Epidermal melanocyte (primary cell): Measurements from ENCODE around the gene CHEK2.
"Not testable (repeated sequence)": the region's sequence is repeated elsewhere in the genome, so short reads cannot be mapped to it uniquely, and the experiment has no call there.

Experiments used
- DNase-seq: peaks from one replicate; pipeline ENCODE4 v3.0.0; 2011; ENCODE audit warnings: low spot score; ENCODE audit not compliant: insufficient read length

CHEK2 gene

DNA sequence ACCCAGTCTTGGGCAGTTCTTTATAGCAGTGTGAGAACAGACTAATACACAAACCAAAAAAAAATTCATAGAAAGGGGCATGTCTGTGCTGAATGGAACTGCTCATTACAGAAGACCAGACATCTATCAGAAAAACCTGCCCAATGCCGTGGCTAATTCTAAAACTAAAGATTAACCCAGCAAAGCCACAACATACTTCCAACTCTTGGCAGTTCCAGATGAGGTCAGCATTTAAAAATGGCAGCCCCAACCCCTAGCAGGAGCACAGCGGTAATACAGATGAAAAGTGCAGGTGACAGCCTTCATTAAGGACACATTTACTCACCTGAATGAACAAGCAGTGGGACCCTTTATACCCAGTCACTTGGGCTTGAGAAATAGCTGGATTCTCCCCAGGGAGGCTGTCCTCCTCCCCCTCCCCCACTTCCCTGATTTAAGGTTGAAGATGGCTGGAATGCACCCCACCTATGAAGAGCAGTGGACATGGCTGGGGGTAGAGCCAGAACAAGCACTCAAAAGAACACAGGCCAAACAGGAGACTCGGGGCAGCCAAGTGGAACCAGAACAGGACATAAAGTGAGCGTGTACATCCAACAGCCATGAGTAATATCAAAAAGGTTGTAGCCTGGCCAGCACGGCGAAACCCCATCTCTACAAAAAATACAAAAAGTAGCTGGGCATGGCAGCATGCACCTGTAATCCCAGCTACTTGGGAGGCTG is 48.4 kb downstream of the CHEK2 start:
- not testable (repeated sequence) for DNase-seq

GRCh38 chr22:28689796-28690195 is 51.8 kb downstream of the CHEK2 start:
- not testable (repeated sequence) for DNase-seq

- not testable (repeated sequence) for DNase-seq
These were observed 58.7 kb downstream of the CHEK2 start for GRCh38 chr22:28682966-28683365.

DNA sequence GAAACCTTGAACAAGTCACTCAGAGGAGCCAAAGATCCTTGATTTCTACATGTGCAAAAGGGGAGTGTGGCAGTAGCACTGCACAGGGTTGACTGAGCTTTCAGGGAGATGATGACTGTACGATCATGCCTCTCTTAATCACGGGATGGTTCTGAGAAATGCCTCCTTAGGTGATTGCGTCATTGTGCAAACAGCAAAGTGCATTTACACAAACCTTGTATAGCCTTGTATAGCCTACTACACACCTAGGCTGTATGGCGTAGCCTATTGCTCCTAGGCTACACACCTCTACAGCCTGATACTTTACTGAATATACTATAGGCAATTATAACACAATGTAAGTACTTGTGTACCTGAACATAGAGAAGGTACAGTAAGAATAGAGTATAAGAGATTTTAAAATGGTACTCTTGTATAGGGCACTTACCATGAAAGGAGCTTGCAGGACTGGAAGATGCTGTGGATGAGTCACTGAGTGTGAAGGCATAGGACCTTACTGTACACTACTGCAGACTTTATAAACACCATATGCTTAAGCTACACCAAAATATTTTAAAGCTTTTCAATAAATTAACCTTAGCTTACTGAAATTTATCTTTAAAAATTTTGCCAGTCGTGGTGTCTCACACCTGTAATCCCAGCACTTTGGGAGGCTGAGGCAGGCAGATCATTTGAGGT is 60.7 kb downstream of the CHEK2 start:
- DNase-seq, result not testable (repeated sequence)

- peak; percentile 19 for DNase-seq
These were observed 61.9 kb downstream of the CHEK2 start, which contains the start of gene TTC28 for GRCh38 chr22:28679611-28680287. TTC28 (minus strand) TSS chr22:28679840; CDS start chr22:28679723, 117 bp downstream.

- DNase-seq, result not testable (repeated sequence)
These were observed 62.6 kb downstream of the CHEK2 start for GRCh38 chr22:28678778-28679610.

GRCh38 chr22:28678170-28678569 is 63.5 kb downstream of the CHEK2 start:
- DNase-seq, result not testable (repeated sequence)

GRCh38 chr22:28674121-28674563 is 67.5 kb downstream of the CHEK2 start:
- DNase-seq, result no peak

DNA sequence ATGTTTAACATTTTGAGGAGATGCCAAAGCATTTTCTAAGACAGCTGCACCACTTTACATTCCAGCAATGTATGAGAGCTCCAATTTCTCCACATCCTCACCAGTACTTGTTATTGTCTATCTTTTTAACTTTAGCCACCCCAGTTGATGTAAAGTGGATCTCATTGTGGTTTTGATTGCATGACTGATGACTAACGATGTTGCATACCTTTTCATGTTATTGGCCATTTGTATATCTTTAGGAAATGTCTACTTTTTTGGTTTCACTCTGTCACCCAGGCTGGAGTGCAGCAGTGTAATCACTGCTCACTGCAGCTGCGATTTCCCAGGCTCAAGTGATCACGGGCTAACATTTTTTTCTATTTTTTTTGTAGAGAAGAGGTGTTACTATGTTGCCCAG is 70.9 kb downstream of the CHEK2 start:
- DNase-seq, result no peak

DNA sequence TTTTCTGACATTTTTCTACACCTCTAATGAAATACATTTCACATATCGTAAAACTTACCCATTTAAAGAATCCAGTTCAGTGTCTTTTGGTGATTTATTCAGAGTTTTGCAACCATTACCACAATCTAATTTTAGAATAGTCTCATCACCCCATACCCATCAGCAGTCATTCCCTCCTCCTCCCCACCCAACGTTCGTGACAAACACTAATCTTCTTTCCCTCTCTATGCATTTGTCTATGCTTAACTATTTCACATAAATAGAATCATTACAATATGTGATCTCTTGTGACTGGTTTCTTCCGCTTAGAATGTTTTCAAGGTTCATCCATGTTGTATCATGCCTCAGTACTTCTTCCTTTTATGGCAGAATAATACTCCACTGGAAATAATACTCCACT is 71.5 kb downstream of the CHEK2 start:
- DNase-seq, result no peak

- DNase-seq, result no peak
These were observed 72.2 kb downstream of the CHEK2 start for GRCh38 chr22:28669387-28669786.

- DNase-seq, result not testable (repeated sequence)
These were observed 78.1 kb downstream of the CHEK2 start for GRCh38 chr22:28663569-28663942.

DNA sequence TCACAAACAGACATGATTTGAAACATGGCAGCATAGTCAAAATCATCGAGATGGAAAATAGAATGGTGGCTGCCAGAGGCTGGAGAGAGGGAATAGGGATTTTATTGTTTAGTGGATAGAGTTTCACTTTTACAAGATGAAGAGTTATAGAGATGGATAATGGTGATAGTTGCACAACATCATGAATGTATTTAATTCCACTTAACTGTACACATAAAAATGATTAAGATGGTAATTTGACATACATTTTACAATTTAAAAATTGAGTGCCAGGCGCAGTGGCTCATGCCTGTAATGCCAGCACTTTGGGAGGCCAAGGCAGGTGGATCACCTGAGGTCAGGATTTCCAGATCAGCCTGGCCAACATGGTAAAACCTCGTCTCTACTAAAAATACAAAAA is 83.2 kb downstream of the CHEK2 start:
- DNase-seq, result no peak

- DNase-seq, result no peak
These were observed 85.4 kb downstream of the CHEK2 start for GRCh38 chr22:28656181-28656580.

DNA sequence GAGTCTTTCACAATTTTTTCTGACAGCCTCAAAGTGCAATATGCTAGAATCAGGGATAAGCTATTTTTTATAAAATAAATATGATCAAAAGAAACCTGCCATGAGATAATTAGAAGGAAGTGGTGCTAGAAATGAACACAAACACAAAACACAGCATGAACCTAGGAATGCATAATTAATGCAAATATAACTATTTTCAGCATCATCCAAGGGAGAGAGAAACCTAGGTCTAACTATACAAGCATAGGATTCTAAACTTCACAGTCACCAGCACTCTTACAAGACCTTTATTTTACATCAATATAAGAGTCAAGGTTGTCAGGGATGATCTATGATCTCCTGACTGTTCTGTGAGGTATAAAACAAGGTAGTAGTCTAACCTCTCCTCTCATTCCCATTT is 91.2 kb downstream of the CHEK2 start:
- DNase-seq, result no peak

DNA sequence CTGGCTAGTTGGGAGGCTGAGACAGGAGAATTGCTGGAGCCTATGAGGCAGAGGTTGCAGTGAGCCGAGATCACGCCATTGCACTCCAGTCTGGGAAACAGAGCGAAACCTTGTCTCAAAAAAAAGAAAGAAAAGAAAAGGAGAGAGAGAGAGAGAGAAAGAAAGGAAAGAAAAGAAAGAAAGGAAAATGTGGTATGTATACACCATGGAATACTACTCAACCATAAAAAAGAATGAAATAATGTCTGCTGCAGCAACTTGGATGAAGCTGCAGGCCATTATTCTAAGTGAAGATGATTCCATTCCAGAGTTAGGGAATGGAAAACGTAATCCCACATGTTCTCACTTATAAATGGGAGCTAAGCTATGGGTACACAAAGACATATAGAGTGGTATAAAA is 92.8 kb downstream of the CHEK2 start:
- DNase-seq, result no peak

DNA sequence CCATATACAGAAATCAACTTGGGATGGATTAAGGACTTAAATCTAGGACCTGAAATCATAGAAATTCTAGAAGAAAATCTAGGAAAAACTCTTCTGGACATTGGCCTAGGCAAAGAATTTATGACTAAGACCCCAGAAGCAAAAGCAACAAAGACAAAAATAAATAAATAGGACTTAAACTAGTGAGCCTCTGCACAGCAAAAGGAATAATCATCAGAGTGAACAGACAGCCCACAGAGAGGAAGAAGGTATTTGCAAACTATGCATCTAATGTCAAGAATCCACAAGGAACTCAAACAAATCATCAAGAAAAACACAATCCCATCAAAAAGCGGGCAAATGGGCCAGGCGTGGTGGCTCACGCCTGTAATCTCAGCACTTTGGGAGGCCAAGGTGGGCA is 94.4 kb downstream of the CHEK2 start:
- no peak for DNase-seq

GRCh38 chr22:28639321-28639720 is 102.3 kb downstream of the CHEK2 start:
- no peak for DNase-seq
